Measurements from ENCODE around the gene NFIL3. TPM values are rescaled to one million over a fixed set of nuclear protein-coding genes. Genes with fewer than 3 reads are reported as not detected.

NFIL3 gene
- total and polyA plus RNA-seq, 2 of the 4 experiments (the other 2 are of a cell fraction), result 27.6 to 27.7 TPM

DNA sequence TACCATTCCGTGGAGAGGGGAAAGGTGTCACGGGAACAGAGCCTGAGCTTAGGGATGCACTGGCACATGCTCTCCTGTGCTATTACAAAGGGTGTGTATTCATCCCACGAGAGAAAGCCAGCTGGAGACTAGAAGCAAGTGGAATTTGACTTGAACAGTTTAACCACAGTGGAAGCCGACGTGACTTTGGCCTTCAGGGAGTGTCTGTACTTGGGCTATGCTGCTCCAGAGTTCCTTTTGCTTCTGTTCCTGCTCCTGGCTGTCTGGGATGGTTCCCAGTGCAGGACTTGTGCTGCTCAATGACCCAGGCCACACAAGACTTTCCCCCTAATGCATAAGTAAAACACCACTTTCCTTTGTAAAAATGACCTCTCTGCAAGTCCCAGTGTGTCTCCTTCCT is 7.9 kb upstream of the NFIL3 start:
- dilution Hi-C loops (cut with HindIII; ENCODE audit: low sequenced_read_pairs, unreplicated experiment), result no loop called here

More for the DNA sequence above, 7.9 kb upstream of the NFIL3 start:
- H3K4me3 ChIP-seq (ENCODE audit: insufficient read depth, low read depth, low read length), result no peak overlapping the region
- no peak overlapping the region for H3K4me2 ChIP-seq (ENCODE audit: low read depth, low read length)
- no peak overlapping the region for H3K27ac ChIP-seq (ENCODE audit: insufficient read depth, low read length)
- peak overlapping the region; percentile 77; the same call in 1 of the 3 replicates for H2BK15ac ChIP-seq (ENCODE audit: low read depth, low read length)
- H3K14ac ChIP-seq (replicated peaks; ENCODE audit: low read depth, low read length), result peak overlapping the region; percentile 39; the same call in 1 of the 2 replicates
- no TSS peak for BruUV-seq (replicated peaks)
- H3K4ac ChIP-seq (ENCODE audit: low read depth, low read length), result peak overlapping the region; percentile 47
- ATAC-seq (ENCODE audit: low read depth) (no peak), DNase-seq (no peak)
- H2BK120ac ChIP-seq (ENCODE audit: low read depth, low read length), result peak overlapping the region; percentile 69; the same call in 1 of the 2 replicates
- no peaks in the 10 kb centered on the region for H3K9me3 ChIP-seq (ENCODE audit: control insufficient read depth, insufficient read depth, low read length)
- no peak overlapping the region for H3K9ac ChIP-seq (ENCODE audit: low read depth, low read length)
- H4K20me1 ChIP-seq (ENCODE audit: insufficient read depth, low read length), result no peaks in the 10 kb centered on the region
- no peak overlapping the region for H4K5ac ChIP-seq (ENCODE audit: low read depth, low read length)
- H2AFZ ChIP-seq (replicated peaks; ENCODE audit: low read length, poor library complexity), result no peak overlapping the region
- H3K79me1 ChIP-seq (ENCODE audit: low read depth in 1 of 2, low read length in 2 of 2), result peaks cover 0 to 3% of the 10 kb centered on the region in 2 experiments; a peak in 2 of 4 replicates
- H2AK9ac ChIP-seq (replicated peaks; ENCODE audit: low read depth, low read length, poor library complexity), result no peak overlapping the region
- no peak overlapping the region for H3K56ac ChIP-seq (ENCODE audit: extremely low read depth, insufficient read depth, low read length)
- peak overlapping the region; percentile 53 for H4K91ac ChIP-seq (ENCODE audit: insufficient read depth, low read depth, low read length)
- H3K27me3 ChIP-seq (ENCODE audit: control insufficient read depth, insufficient read depth, low read length), result no peaks in the 10 kb centered on the region
- peak overlapping the region; percentile 70; the same call in 1 of the 2 replicates for H2BK20ac ChIP-seq (ENCODE audit: low read depth, low read length)
- CTCF ChIA-PET, result no interaction called here
- peak overlapping the region; percentile 94 for H2AK5ac ChIP-seq (ENCODE audit: low read depth, low read length)
- H3K23ac ChIP-seq (ENCODE audit: low read depth, low read length), result no peak overlapping the region
- WGBS, 2 experiments (ENCODE audit: extremely low coverage in 2 of 2, insufficient read length in 1 of 2), result no CpG with 5 or more reads among the region's 5 CpGs
- TF ChIP-seq CHD1 (IDR thresholded peaks at IDR 0.05; ENCODE audit: low read depth, low read length) (no peak), RCOR1 (IDR thresholded peaks at IDR 0.05; ENCODE audit: insufficient replicate concordance, low read length) (no peak), SMC3 (IDR thresholded peaks at IDR 0.05; ENCODE audit: low read depth, low read length) (no peak), NFE2L2 (IDR thresholded peaks at IDR 0.05; ENCODE audit: low read depth, low read length) (no peak)
- H3K18ac ChIP-seq (ENCODE audit: low read depth, low read length), result no peak overlapping the region; the same call in 1 of the 2 replicates
- intact Hi-C loops (cut with micrococcal nuclease), result no loop called here
- H3K9me1 ChIP-seq (ENCODE audit: insufficient read depth, low read length), result peaks cover 6% of the 10 kb centered on the region; the same call in 1 of the 2 replicates
- H2BK5ac ChIP-seq (ENCODE audit: low read depth, low read length, poor library complexity, severe bottlenecking), result no peak overlapping the region
- POLR2A ChIA-PET (ENCODE audit: unreplicated experiment), result interaction anchor here (0.6 kb wide), 1 partner anchor 205 kb away, joined by 3 read pairs; no protein-coding TSS in a partner anchor
- peaks cover 6% of the 10 kb centered on the region for H3K4me1 ChIP-seq (ENCODE audit: control insufficient read depth, insufficient read depth, low read length)
- no peaks in the 10 kb centered on the region for H3K36me3 ChIP-seq (ENCODE audit: control insufficient read depth, insufficient read depth, low read length)
- in situ Hi-C loops (cut with MboI; ENCODE audit: low sequenced_read_pairs), result no loop called here
- H4K8ac ChIP-seq (ENCODE audit: low read depth in 2 of 2, low read length in 2 of 2), result no peak overlapping the region
